Upper lobe of left lung (tissue), 6 donors: ENCODE results near the gene FNDC7. TPM values are rescaled to one million over a fixed set of nuclear protein-coding genes. Genes with fewer than 3 reads are reported as not detected.
"Not testable (repeated sequence)": the region's sequence is repeated elsewhere in the genome, so short reads cannot be mapped to it uniquely, and the experiment has no call there.

Experiments used
- ATAC-seq, 2 donors: fragments of 200-7000 bp; cut with Tn5 transposase; one replicate each; pipeline ENCODE4 v1.9.1; 2022; ENCODE audit warnings: mild to moderate bottlenecking in 2 of 2, moderate library complexity in 2 of 2; ENCODE audit not compliant: low FRiP score in 2 of 2
- DNase-seq, 2 donors: peaks; one replicate each; pipeline ENCODE4 v3.0.0-alpha.2; 2019 to 2020
- H3K27ac ChIP-seq, 4 donors: fragments of 200-600 bp; sonication (generic); one replicate each; pipeline ENCODE4 v1.5.1; 2016 to 2019
- H3K27me3 ChIP-seq, 4 donors: fragments of 200-600 bp; sonication (generic); one replicate each; pipeline ENCODE4 v1.5.1; 2017 to 2019
- H3K36me3 ChIP-seq, 4 donors: fragments of 200-600 bp; sonication (generic); one replicate each; pipeline ENCODE4 v1.5.1; 2016 to 2019
- H3K4me1 ChIP-seq, 4 donors: fragments of 200-600 bp; sonication (generic); one replicate each; pipeline ENCODE4 v1.5.1; 2018 to 2019
- H3K4me3 ChIP-seq, 4 donors: fragments of 200-600 bp; sonication (generic); one replicate each; pipeline ENCODE4 v1.5.1; 2017 to 2019; ENCODE audit warnings: mild to moderate bottlenecking in 2 of 4, moderate library complexity in 1 of 4
- H3K9me3 ChIP-seq, 4 donors: fragments of 200-600 bp; sonication (generic); one replicate each; pipeline ENCODE4 v1.5.1; 2018 to 2019
- EP300 ChIP-seq, 4 donors: sonication (generic); formaldehyde crosslinking; IDR thresholded peaks; one replicate each; pipeline ENCODE4 v1.5.1; 2017; ENCODE audit warnings: antibody characterized with exemption in 4 of 4, control low read depth in 2 of 4
- POLR2A ChIP-seq, 4 donors: fragments of 450-650 bp; IDR thresholded peaks; one replicate each; pipeline ENCODE4 v1.5.1; 2016 to 2017; ENCODE audit warnings: antibody characterized with exemption in 4 of 4, mild to moderate bottlenecking in 2 of 4
- POLR2AphosphoS5 ChIP-seq, 2 donors: sonication (generic); formaldehyde crosslinking; IDR thresholded peaks; one replicate each; pipeline ENCODE4 v1.5.1; 2017; ENCODE audit warnings: antibody characterized with exemption in 2 of 2
- WGBS, 2 donors: methylation state at CpG; one replicate each; pipeline ENCODE4 v1.1.5; 2017 to 2018; 5-methylcytosine and 5-hydroxymethylcytosine counted together
- total RNA-seq, 6 donors: library from RNA; depleted of rRNA in 4 of 6; stranded (reverse); fragments of >200 nt in 4 of 6; gene quantifications; one replicate each; pipeline versions ENCODE4 v1.1.0 to v1.2.1, GENCODE V29; 2016 to 2021
- TF ChIP-seq, protein P1 (sequence below), 6 experiments: fragments of 450-650 bp in 4 of 6; fragments of 200-600 bp in 2 of 6; sonication (generic) in 2 of 6; IDR thresholded peaks; one replicate each; pipeline ENCODE4 v1.5.1; 2016 to 2019; ENCODE audit warnings: antibody characterized with exemption in 6 of 6
- donor health status: DM: no; HTN: no; CAD: no; lungs with moderate emphysema.
- donor health status: DM: no; HTN: yes; CAD: no; lungs with severe emphysema.

The FNDC7 gene
- total RNA-seq, 6 donors from 2014 or later = 2.1 TPM; not detected in 5

DNA sequence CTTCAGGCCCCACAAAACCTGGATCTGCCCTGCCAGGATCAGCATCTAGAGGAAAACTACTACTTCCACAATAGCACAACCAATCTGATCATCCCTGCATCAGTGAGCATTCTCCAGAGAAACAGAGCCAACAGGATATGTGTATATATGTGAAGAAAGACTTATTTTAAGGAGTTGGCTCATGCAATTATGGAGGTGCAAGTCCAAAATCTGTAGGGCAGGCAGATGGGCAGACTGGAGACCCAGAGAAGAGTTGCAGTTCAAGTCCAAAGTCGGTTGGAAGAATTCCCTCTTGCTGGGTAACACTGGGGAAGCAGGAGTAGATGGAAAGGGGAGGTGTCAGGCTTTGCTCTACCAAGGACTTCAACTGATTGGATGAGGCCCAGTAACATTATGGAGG is 46.9 kb upstream of the FNDC7 start:
- no peaks in the 10 kb centered on the region for H3K9me3 ChIP-seq
- no peak overlapping the region for H3K27ac ChIP-seq
- TF ChIP-seq, protein P1, sequence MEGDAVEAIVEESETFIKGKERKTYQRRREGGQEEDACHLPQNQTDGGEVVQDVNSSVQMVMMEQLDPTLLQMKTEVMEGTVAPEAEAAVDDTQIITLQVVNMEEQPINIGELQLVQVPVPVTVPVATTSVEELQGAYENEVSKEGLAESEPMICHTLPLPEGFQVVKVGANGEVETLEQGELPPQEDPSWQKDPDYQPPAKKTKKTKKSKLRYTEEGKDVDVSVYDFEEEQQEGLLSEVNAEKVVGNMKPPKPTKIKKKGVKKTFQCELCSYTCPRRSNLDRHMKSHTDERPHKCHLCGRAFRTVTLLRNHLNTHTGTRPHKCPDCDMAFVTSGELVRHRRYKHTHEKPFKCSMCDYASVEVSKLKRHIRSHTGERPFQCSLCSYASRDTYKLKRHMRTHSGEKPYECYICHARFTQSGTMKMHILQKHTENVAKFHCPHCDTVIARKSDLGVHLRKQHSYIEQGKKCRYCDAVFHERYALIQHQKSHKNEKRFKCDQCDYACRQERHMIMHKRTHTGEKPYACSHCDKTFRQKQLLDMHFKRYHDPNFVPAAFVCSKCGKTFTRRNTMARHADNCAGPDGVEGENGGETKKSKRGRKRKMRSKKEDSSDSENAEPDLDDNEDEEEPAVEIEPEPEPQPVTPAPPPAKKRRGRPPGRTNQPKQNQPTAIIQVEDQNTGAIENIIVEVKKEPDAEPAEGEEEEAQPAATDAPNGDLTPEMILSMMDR (IDR thresholded peaks at IDR 0.05) = no peak
- TF ChIP-seq POLR2AphosphoS5 (IDR thresholded peaks at IDR 0.05) (no peak), POLR2A (IDR thresholded peaks at IDR 0.05) (no peak), EP300 (IDR thresholded peaks at IDR 0.05) (no peak)
- 75 to 79% methylated on average over 1 of the region's 1 CpG for WGBS, 2 donors
- H3K27me3 ChIP-seq = no peaks in the 10 kb centered on the region
- H3K4me1 ChIP-seq = peaks cover 0 to 10% (median 5%) of the 10 kb centered on the region in 4 donors
- DNase-seq (no peak), ATAC-seq (no peak)
- no peak overlapping the region for H3K4me3 ChIP-seq
- no peaks in the 10 kb centered on the region for H3K36me3 ChIP-seq

GRCh38 chr1:108667422-108667821 is 45.3 kb upstream of the FNDC7 start:
- H3K27me3 ChIP-seq, H3K9me3 ChIP-seq, ATAC-seq, H3K4me1 ChIP-seq, H3K27ac ChIP-seq, H3K4me3 ChIP-seq, H3K36me3 ChIP-seq: not testable (repeated sequence)
- WGBS, 2 donors = 98 to 100% methylated on average over 6 to 27 of the region's 28 CpGs
- DNase-seq = peak in 1 of 2 donors; percentile 67

- no peaks in the 10 kb centered on the region for H3K9me3 ChIP-seq
- no peak overlapping the region for H3K27ac ChIP-seq
- H3K4me3 ChIP-seq = no peak overlapping the region
- DNase-seq = no peak
- H3K27me3 ChIP-seq = no peaks in the 10 kb centered on the region
- H3K4me1 ChIP-seq = no peaks in the 10 kb centered on the region
- no peak for TF ChIP-seq POLR2A (IDR thresholded peaks at IDR 0.05)
- TF ChIP-seq EP300 (IDR thresholded peaks at IDR 0.05) = no peak
- no peak for TF ChIP-seq POLR2AphosphoS5 (IDR thresholded peaks at IDR 0.05)
- TF ChIP-seq, protein P1 (IDR thresholded peaks at IDR 0.05) = no peak
- no peak for ATAC-seq
- no peaks in the 10 kb centered on the region for H3K36me3 ChIP-seq
Measured at GRCh38 chr1:108668777-108669176, 43.9 kb upstream of the FNDC7 start.

GRCh38 chr1:108669679-108670078 is 43.0 kb upstream of the FNDC7 start:
- Histone ChIP-seq H3K4me3 (no peak overlapping the region), H3K4me1 (no peaks in the 10 kb centered on the region), H3K27ac (no peak overlapping the region), H3K36me3 (no peaks in the 10 kb centered on the region), H3K27me3 (no peaks in the 10 kb centered on the region), H3K9me3 (no peaks in the 10 kb centered on the region)
- TF ChIP-seq POLR2A (IDR thresholded peaks at IDR 0.05) (no peak), EP300 (IDR thresholded peaks at IDR 0.05) (no peak), POLR2AphosphoS5 (IDR thresholded peaks at IDR 0.05) (no peak)
- TF ChIP-seq, protein P1 (IDR thresholded peaks at IDR 0.05) = no peak
- WGBS, 2 donors = 77 to 81% methylated on average over 7 of the region's 7 CpGs
- no peak for ATAC-seq
- DNase-seq = no peak

GRCh38 chr1:108670131-108670773 is 42.5 kb upstream of the FNDC7 start:
- Histone ChIP-seq H3K27me3 (no peaks in the 10 kb centered on the region), H3K27ac (no peak overlapping the region), H3K9me3 (no peaks in the 10 kb centered on the region), H3K4me1 (no peaks in the 10 kb centered on the region), H3K36me3 (no peaks in the 10 kb centered on the region), H3K4me3 (no peak overlapping the region)
- TF ChIP-seq POLR2A (IDR thresholded peaks at IDR 0.05) (no peak), EP300 (IDR thresholded peaks at IDR 0.05) (no peak), POLR2AphosphoS5 (IDR thresholded peaks at IDR 0.05) (no peak)
- TF ChIP-seq, protein P1 (IDR thresholded peaks at IDR 0.05) = no peak
- DNase-seq = no peak
- WGBS, 2 donors = 94 to 100% methylated on average over 3 to 5 of the region's 5 CpGs
- ATAC-seq = no peak
